H1 (cell line): ENCODE data around the gene RSBN1. TPM values are rescaled to one million over a fixed set of nuclear protein-coding genes. Genes with fewer than 3 reads are reported as not detected.

ENCODE experiments used
- CTCF ChIA-PET: fragments of 300-600 bp; sonication (Branson Sonifier 250); formaldehyde crosslinking; loops from one replicate; lab custom pipeline; 2021; ENCODE audit not compliant: partially characterized antibody; lab: Charles Lee
- POLR2A ChIA-PET: fragments of 300-600 bp; sonication (Branson Sonifier 250); formaldehyde crosslinking; loops from one replicate; lab custom pipeline; 2021; ENCODE audit warnings: inconsistent platforms; ENCODE audit not compliant: partially characterized antibody; lab: Charles Lee
- DNase-seq, 2 experiments: peaks; one replicate each; pipeline versions ENCODE4 v3.0.0 to v3.0.0-alpha.2; 2010 to 2022; ENCODE audit warnings: low spot score in 2 of 2, low read depth in 1 of 2, mixed read lengths in 1 of 2
- FAIRE-seq: peaks from 2 replicates; lab custom pipeline; 2011; peaks lifted over from hg19 to GRCh38; lab: Jason Lieb, UNC
- H2AFZ ChIP-seq: 2 replicates; pipeline ENCODE4 v1.8.1; 2012; ENCODE audit warnings: low read length, inconsistent platforms
- H2AK5ac ChIP-seq: 2 replicates; pipeline ENCODE4 v1.6.1; 2013; ENCODE audit warnings: low read depth, low read length
- H2BK120ac ChIP-seq: replicated peaks from 2 replicates; pipeline ENCODE3; 2013; ENCODE audit warnings: low read depth, low read length, inconsistent platforms
- H2BK12ac ChIP-seq: 2 replicates; pipeline ENCODE4 v1.6.1; 2013; ENCODE audit warnings: low read depth, low read length
- H2BK15ac ChIP-seq: 2 replicates; pipeline ENCODE4 v1.6.1; 2013; ENCODE audit warnings: low read length
- H2BK20ac ChIP-seq: 2 replicates; pipeline ENCODE4 v1.6.1; 2013; ENCODE audit warnings: low read length
- H2BK5ac ChIP-seq: 2 replicates; pipeline ENCODE4 v1.6.1; 2013; ENCODE audit warnings: low read depth, low read length
- H3K14ac ChIP-seq: 2 replicates; pipeline ENCODE4 v1.6.1; 2013; ENCODE audit warnings: inconsistent platforms; ENCODE audit not compliant: insufficient read length
- H3K18ac ChIP-seq: 2 replicates; pipeline ENCODE4 v1.6.1; 2013; ENCODE audit warnings: low read length; ENCODE audit errors: extremely low read depth
- H3K23ac ChIP-seq: 2 replicates; pipeline ENCODE4 v1.6.1; 2013; ENCODE audit warnings: inconsistent platforms; ENCODE audit not compliant: insufficient read length
- H3K23me2 ChIP-seq: 2 replicates; pipeline ENCODE4 v1.6.1; 2013; ENCODE audit warnings: low read depth, low read length
- H3K27ac ChIP-seq: 2 replicates; pipeline ENCODE4 v1.6.1; 2011; ENCODE audit warnings: low read depth, low read length, inconsistent platforms
- H3K27me3 ChIP-seq, 4 experiments: replicated peaks in 1 of 4; 1 replicate in 1 of 4; 2 replicates in 3 of 4; pipeline versions ENCODE4 v1.6.1 to v1.8.1; 2011 to 2013; ENCODE audit warnings: low read length in 3 of 4, mild to moderate bottlenecking in 3 of 4, inconsistent platforms in 2 of 4, mixed read lengths in 2 of 4, moderate library complexity in 1 of 4; ENCODE audit not compliant: control insufficient read depth in 3 of 4, insufficient read depth in 3 of 4; ENCODE audit errors: extremely low read depth in 1 of 4
- H3K36me3 ChIP-seq, 4 experiments: 2 replicates each; pipeline versions ENCODE4 v1.6.1 to v1.8.1; 2011 to 2013; ENCODE audit warnings: mild to moderate bottlenecking in 4 of 4, low read length in 3 of 4, moderate library complexity in 2 of 4, control low read depth in 1 of 4, inconsistent platforms in 1 of 4; ENCODE audit not compliant: insufficient read depth in 4 of 4, control insufficient read depth in 2 of 4
- H3K4ac ChIP-seq: replicated peaks from 2 replicates; pipeline ENCODE3; 2013; ENCODE audit warnings: low read length, low read depth, mixed read lengths, inconsistent platforms; ENCODE audit not compliant: insufficient read length
- H3K4me1 ChIP-seq, 4 experiments: replicated peaks in 1 of 4; 1 replicate in 1 of 4; 2 replicates in 3 of 4; pipeline versions ENCODE4 v1.6.1 to v1.8.1; 2011 to 2013; ENCODE audit warnings: low read length in 3 of 4, inconsistent platforms in 2 of 4, mixed read lengths in 1 of 4; ENCODE audit not compliant: insufficient read depth in 4 of 4, control insufficient read depth in 3 of 4
- H3K4me2 ChIP-seq, 2 experiments: 2 replicates each; pipeline versions ENCODE4 v1.6.1 to v1.8.1; 2011 to 2013; ENCODE audit warnings: low read depth in 2 of 2, low read length in 2 of 2, control low read depth in 1 of 2, inconsistent platforms in 1 of 2, mild to moderate bottlenecking in 1 of 2; ENCODE audit not compliant: insufficient read depth in 1 of 2
- H3K4me3 ChIP-seq, 4 experiments: fragments of 200-600, 300-600 bp in 1 of 4; sonication (generic), shearing (Covaris generic), sonication (Bioruptor Twin) in 1 of 4; 2 replicates each; pipeline versions ENCODE4 v1.5.1 to v1.8.1; 2011 to 2016; ENCODE audit warnings: low read length in 4 of 4, low read depth in 3 of 4, control low read depth in 2 of 4, inconsistent platforms in 2 of 4, mild to moderate bottlenecking in 2 of 4, mixed read lengths in 1 of 4, moderate library complexity in 1 of 4; ENCODE audit not compliant: insufficient read depth in 2 of 4; ENCODE audit errors: extremely low read depth in 1 of 4
- H3K56ac ChIP-seq: replicated peaks from 2 replicates; pipeline ENCODE3; 2013; ENCODE audit warnings: low read depth, mild to moderate bottlenecking, mixed read lengths, low read length, inconsistent platforms; ENCODE audit not compliant: insufficient read length
- H3K79me1 ChIP-seq: 2 replicates; pipeline ENCODE4 v1.6.1; 2013; ENCODE audit warnings: low read depth, low read length, control low read depth
- H3K79me2 ChIP-seq, 2 experiments: 2 replicates each; pipeline versions ENCODE4 v1.6.1 to v1.8.1; 2012 to 2013; ENCODE audit warnings: low read length in 2 of 2, mild to moderate bottlenecking in 2 of 2, inconsistent platforms in 1 of 2; ENCODE audit not compliant: insufficient read depth in 2 of 2, control insufficient read depth in 1 of 2
- H3K9ac ChIP-seq, 4 experiments: replicated peaks in 1 of 4; 1 replicate in 1 of 4; 2 replicates in 3 of 4; pipeline versions ENCODE4 v1.6.1 to v1.8.1; 2011 to 2013; ENCODE audit warnings: low read depth in 3 of 4, low read length in 3 of 4, control low read depth in 2 of 4, mild to moderate bottlenecking in 2 of 4, moderate library complexity in 2 of 4, inconsistent platforms in 1 of 4; ENCODE audit errors: extremely low read depth in 1 of 4
- H3K9me3 ChIP-seq, 2 experiments: 2 replicates each; pipeline versions ENCODE4 v1.6.1 to v1.8.1; 2012 to 2013; ENCODE audit warnings: mild to moderate bottlenecking in 2 of 2, moderate library complexity in 2 of 2, control low read depth in 1 of 2, inconsistent platforms in 1 of 2, low read depth in 1 of 2, low read length in 1 of 2, mixed read lengths in 1 of 2; ENCODE audit not compliant: insufficient read depth in 2 of 2
- H4K20me1 ChIP-seq, 2 experiments: replicated peaks in 1 of 2; 2 replicates each; pipeline versions ENCODE3 to v1.8.1; 2011 to 2013; ENCODE audit warnings: inconsistent platforms in 2 of 2, low read length in 2 of 2, mild to moderate bottlenecking in 1 of 2; ENCODE audit not compliant: insufficient read depth in 2 of 2, control insufficient read depth in 1 of 2
- H4K5ac ChIP-seq: 2 replicates; pipeline ENCODE4 v1.6.1; 2013; ENCODE audit warnings: low read length, low read depth, mixed read lengths, inconsistent platforms; ENCODE audit not compliant: insufficient read length
- H4K8ac ChIP-seq: 2 replicates; pipeline ENCODE4 v1.8.0; 2013; ENCODE audit warnings: mild to moderate bottlenecking, moderate library complexity, low read length, inconsistent platforms; ENCODE audit not compliant: insufficient read depth; ENCODE audit errors: extremely low read depth
- H4K91ac ChIP-seq: replicated peaks from 2 replicates; pipeline ENCODE3; 2013; ENCODE audit warnings: low read length, mixed read lengths, inconsistent platforms; ENCODE audit not compliant: insufficient read length
- CHD2 ChIP-seq: IDR thresholded peaks from 2 replicates; pipeline ENCODE4 v1.6.1; 2012; ENCODE audit warnings: low read length, improper control_type of control experiment
- JUN ChIP-seq: IDR thresholded peaks from 2 replicates; pipeline ENCODE4 v1.6.1; 2011; ENCODE audit warnings: low read depth, mild to moderate bottlenecking, improper control_type of control experiment, low read length
- SRF ChIP-seq: IDR thresholded peaks from 2 replicates; pipeline ENCODE4 v1.6.1; 2011; ENCODE audit warnings: mild to moderate bottlenecking, low read depth, low read length, moderate library complexity
- WGBS, 2 experiments: shearing (Covaris generic) in 1 of 2; methylation state at CpG; one replicate each; pipeline versions ENCODE4 v1.1.6 to v1.1.7; 2013 to 2015; ENCODE audit warnings: low lambda C conversion rate in 2 of 2, mixed read lengths in 2 of 2, inconsistent platforms in 1 of 2, low coverage in 1 of 2, missing lambda C conversion rate in 1 of 2; ENCODE audit not compliant: insufficient replicate concordance in 2 of 2, insufficient coverage in 1 of 2, insufficient read length in 1 of 2; ENCODE audit errors: extremely low coverage in 1 of 2, missing lambda C conversion rate in 1 of 2; 5-methylcytosine and 5-hydroxymethylcytosine counted together
- polyA plus RNA-seq, 7 experiments: library from polyadenylated mRNA; depleted of rRNA in 3 of 7; stranded (reverse) in 5 of 7; unstranded in 2 of 7; fragments of >200 nt in 5 of 7; fragments of 200-250 nt in 2 of 7; gene quantifications; 1 replicate in 5 of 7; 2 replicates in 1 of 7; 4 replicates in 1 of 7; pipeline versions ENCODE4 v1.2.1 to v1.2.3, GENCODE V29; 2011 to 2013; ENCODE audit warnings: missing spikeins in 2 of 7, mixed read lengths in 2 of 7
- total RNA-seq: library from RNA; stranded (reverse); fragmentation: NEBNext Ultra II Directional; extraction: Animal tissue kit (Norgen Biotek cat#: 25700); gene quantifications from 2 replicates; pipeline ENCODE4 v1.2.1, GENCODE V29; 2021

Gene RSBN1
- total and polyA plus RNA-seq, 2 of the 8 experiments (the other 6 are each of a cell fraction or from before 2014, with no cell fraction given), result 4.2 to 17.6 TPM

GRCh38 chr1:113800487-113800886 lies 11.8 kb downstream of the RSBN1 start:
- Histone ChIP-seq H3K18ac (no peak overlapping the region), H2AK5ac (no peak overlapping the region), H4K8ac (no peak overlapping the region), H3K4me2 (no peak overlapping the region), H2BK15ac (no peak overlapping the region), H3K4me1 (peaks cover 0 to 6% (median 0%) of the 10 kb centered on the region in 4 experiments; a peak in 2 of 7 replicates), H3K23me2 (no peaks in the 10 kb centered on the region), H3K36me3 (peaks cover 0 to 11% (median 4%) of the 10 kb centered on the region in 4 experiments; a peak in 2 of 8 replicates), H2BK5ac (no peak overlapping the region), H3K27me3 (no peaks in the 10 kb centered on the region), H3K9ac (no peak overlapping the region), H3K9me3 (no peaks in the 10 kb centered on the region), H3K79me2 (peaks cover 0 to 68% of the 10 kb centered on the region in 2 experiments; a peak in 2 of 4 replicates), H2BK20ac (no peak overlapping the region), H4K5ac (no peak overlapping the region), H4K91ac (no peak overlapping the region), H4K20me1 (peaks cover 2% of the 10 kb centered on the region in 2 experiments), H2BK120ac (no peak overlapping the region), H3K79me1 (no peaks in the 10 kb centered on the region; the same call in 1 of the 2 replicates), H2BK12ac (no peak overlapping the region), H2AFZ (no peak overlapping the region), H3K14ac (no peak overlapping the region), H3K4ac (no peak overlapping the region), H3K23ac (no peak overlapping the region), H3K56ac (no peak overlapping the region), H3K4me3 (no peak overlapping the region), H3K27ac (no peak overlapping the region)
- no peak for FAIRE-seq
- DNase-seq, result no peak
- WGBS, 2 experiments, result 90% methylated on average over 3 of the region's 3 CpGs; no CpG with 5 or more reads in 1 of the 2 experiments
- POLR2A ChIA-PET, result no interaction called here
- CTCF ChIA-PET, result no interaction called here
- TF ChIP-seq CHD2, result no peak
- TF ChIP-seq JUN, result no peak
- TF ChIP-seq SRF, result no peak
